ENCODE data around the gene KRTAP2-3.
"Not testable (repeated sequence)": the region's sequence is repeated elsewhere in the genome, so short reads cannot be mapped to it uniquely, and the experiment has no call there.

The KRTAP2-3 gene

DNA sequence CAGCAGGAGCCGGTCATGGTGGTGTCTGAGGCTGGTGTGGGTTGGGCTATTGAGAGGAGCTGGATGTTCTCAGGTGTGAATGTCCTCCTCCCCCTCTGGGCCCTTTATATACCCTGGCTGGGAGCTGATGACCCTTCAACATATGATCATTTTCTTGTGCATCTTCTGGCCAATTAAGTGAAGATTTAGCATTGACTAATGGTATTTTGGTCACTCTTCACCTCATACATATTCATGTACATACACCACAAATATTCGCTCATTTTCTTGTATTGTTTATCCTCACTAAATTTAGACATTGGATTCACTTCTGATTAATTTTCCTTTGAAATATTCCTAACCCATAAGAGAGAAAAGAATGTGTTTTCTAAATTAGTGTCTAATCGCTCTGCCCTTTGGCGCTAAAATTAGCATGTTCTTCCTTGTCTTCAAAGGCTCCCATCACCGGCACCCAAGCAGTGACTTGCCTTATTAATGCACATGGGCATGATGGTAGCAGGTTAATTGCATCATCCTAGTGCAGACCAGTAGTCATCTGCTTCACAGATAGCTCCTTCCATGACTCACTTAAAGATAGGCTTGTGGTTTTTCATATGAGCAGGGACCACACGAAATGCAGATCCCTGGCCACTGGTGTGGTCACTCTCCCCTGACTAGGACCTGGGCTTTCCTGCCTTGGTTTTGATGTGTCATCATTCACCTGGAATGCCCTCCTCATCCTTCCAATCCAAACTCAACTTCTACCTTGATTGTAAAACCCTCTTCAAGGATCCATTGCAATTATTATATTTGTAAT, 6.1 kb upstream of the KRTAP2-3 start, which contains the start of gene KRTAP2-4:
TSS of gene KRTAP2-4 (minus strand) at position 51 of the 796 bp plus-strand sequence. CDS start at position 17, 34 bp downstream.
- no peak for DNase-seq

DNA sequence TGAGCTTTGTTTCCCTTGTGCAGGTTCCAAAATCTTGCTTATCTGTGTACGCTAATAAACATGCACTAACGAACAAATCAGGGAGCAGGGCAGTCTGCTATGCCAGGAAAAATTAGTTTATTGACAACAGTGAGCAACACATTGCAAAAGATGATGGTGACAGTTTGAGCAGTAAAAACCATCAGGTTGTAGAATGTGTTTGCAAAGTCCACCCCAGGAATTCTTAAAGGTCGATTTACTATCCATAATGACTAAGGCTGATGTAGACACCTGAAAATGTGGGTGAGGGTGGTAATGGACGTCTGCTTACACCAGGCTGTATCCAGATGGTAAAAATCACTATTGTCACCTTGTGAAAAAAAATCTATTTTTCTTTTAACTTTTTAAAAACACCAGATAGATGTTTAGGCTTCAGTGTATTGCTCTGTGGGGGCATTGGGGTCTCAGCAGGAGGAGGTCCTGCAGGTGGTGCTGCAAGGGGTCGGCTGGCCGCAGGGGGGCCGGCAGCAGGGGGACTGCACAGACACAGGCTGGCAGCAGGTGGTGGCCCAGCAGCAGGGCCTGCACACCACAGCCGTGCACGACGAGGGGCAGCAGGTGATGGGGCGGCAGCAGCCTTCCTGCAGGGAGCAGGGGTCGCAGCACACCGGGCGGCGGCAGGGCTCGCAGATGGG, 5.2 kb upstream of the KRTAP2-3 start:
- not testable (repeated sequence) for DNase-seq

DNA sequence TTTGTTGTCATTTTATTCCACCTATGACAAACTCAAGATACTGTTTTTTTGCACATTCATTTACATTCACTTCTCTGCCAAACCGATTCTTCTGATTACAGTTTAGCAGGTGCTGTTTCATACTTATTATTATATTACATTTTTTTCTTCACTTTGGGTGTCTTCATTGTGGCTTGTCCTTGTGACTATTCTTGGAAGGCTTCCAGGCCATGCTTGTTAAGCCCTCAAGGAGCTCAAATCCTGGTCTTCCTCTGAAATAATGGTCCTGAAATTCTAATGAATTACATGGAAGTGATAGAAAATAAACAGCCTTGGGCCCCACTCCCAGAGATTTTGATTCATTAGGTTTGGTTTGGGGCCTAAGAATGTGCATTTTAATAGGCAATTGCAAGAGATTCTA, 4.4 kb upstream of the KRTAP2-3 start:
- DNase-seq: no peak

DNA sequence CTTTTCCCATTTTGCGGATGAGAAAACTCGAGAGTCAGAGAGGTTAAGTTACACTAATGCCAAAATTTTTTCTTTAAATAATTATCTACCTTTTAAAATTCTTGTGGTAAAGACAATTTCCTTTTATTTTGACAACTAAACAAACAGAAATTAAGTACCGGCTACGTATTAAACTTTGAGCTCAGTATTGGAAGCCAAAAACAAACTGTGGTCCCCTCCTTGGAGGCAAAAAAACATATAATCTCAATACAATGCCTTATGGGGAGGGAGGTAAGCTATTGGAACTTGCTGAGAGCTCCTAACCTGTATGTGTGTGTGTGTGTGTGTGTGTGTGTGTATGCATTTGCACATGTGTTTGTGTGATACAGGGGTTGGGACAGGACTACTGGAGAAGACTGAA, 3.5 kb upstream of the KRTAP2-3 start:
- DNase-seq: no peak

DNA sequence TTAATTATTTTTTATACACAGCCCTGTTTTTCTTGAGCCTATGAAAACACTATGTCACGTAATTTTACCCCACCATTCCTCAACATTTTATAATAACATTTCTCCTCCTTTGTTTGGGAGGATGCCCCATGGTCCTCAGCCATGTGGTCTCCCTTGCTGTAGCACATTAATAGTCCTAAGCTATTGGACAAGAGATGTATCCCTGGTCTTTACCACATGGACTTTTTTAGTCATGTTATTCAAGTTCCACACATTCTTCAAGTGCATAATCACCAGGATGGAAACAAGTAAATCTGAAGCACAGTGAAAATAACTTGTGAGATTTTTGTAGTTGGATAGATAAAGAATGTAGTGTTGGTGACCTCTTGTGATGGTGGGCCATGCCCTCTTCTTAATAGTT, 2.0 kb upstream of the KRTAP2-3 start:
- DNase-seq: no peak

DNA sequence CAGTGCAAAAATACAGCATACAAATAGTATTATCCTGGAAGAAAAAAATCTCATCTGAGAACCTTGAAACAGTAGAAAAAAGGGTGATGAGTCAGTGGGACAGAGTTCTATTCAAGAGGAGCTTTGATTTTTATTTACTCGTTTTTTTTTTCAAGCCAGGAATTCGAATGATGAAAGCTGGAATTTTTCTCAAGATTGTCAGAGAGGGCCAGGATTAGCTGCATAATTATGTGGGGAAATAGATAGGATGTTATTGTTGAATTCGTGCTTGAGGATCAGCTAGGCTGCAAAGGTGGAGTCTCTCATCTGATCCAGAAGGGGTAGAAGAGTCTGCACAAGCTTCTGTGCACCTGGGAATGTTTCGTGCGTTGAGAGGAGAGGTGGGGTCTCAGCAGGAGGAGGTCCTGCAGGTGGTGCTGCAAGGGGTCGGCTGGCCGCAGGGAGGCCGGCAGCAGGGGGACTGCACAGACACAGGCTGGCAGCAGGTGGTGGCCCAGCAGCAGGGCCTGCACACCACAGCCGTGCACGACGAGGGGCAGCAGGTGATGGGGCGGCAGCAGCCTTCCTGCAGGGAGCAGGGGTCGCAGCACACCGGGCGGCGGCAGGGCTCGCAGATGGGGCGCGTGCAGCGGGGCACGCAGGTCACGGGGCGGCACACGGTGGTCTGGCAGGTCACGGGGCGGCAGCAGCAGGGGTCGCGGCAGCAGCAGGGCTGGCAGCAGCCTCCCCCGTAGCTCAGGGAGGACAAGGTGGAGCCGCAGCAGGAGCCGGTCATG, 450 bp downstream of the KRTAP2-3 start:
- DNase-seq: not testable (repeated sequence)

DNA sequence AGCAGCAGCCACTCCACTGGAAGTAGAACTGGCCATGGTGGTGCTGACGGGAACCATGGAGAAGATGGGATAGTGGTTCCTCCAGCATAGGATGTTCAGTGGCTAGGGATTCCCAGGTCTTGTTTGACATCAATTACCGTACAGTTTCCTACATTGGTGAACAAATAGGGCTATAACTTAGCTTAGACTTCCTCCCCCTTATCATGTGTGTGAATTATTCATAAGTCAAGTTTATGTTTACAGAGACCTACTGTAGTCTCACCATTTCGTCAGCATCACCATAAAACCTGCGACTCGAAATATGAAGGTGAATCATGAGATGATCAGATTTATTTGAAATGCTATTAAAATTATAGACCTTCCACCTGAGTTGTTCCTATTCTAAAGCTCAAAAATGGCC, 1.2 kb downstream of the KRTAP2-3 start:
- DNase-seq: no peak

DNA sequence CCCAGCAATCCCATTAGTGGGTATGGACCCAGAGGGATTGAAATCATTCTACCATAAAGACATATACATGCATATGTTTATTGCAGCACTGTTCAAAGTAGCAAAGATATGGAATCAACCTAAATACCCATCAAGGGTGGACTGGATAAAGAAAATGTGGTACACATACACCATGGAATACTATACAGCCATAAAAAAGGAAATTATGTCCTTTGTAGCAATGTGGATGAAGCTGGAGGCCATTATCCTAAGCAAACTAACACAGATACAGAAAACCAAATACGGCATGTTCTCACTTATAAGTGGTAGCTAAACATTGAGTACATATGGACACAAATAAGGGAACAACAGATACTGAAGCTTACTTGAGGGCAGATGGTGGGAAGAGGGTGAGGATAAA, 2.4 kb downstream of the KRTAP2-3 start:
- DNase-seq: no peak

DNA sequence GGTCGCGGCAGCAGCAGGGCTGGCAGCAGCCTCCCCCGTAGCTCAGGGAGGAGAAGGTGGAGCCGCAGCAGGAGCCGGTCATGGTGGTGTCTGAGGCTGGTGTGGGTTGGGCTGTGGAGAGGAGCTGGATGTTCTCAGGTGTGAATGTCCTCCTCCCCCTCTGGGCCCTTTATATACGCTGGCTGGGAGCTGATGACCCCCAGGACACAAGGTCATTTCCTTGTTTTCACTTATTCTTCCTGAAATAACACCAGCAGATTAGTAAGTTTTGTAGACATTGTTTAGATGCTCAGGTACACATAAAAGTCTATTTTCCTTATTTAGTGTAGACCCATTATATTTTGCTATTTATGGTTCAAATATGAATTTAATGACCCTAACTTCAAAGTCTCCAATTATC, 4.8 kb downstream of the KRTAP2-3 start, which contains the start of gene KRTAP2-2:
TSS of gene KRTAP2-2 (minus strand) at position 101 of the 400 bp plus-strand sequence. CDS start at position 82, 19 bp downstream.
- DNase-seq: not testable (repeated sequence)

DNA sequence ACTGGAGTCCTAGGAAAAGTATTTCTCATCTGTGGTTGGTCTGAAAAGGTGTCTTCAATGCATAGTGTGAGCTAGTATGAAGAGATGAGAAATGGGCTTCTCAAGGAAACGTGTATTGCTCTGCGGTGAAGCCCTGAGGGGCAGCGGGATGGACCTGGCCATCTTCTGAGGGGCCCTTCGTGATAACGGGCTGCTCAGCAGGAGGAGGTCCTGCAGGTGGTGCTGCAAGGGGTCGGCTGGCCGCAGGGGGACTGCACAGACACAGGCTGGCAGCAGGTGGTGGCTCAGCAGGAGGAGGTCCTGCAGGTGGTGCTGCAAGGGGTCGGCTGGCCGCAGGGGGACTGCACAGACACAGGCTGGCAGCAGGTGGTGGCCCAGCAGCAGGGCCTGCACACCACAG, 5.4 kb downstream of the KRTAP2-3 start:
- not testable (repeated sequence) for DNase-seq

DNA sequence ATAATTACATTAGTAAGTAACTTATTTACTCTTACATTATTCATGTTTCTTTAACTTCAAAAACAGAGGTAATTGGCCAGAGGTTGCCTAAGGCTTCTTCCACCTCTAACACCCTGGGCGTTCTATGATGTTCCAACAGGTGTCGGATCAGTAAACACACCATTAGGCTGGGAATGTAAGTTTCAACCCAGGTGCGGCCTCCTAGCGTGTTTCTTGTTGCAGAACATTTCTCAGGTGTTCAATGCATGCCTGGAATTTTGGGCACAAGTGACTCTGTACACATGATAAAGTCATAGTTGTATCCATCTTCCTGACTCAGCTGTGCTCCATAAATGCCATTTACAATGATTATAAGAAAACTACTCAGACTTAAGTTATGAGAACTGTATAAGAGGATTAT, 5.9 kb downstream of the KRTAP2-3 start:
- no peak for DNase-seq

DNA sequence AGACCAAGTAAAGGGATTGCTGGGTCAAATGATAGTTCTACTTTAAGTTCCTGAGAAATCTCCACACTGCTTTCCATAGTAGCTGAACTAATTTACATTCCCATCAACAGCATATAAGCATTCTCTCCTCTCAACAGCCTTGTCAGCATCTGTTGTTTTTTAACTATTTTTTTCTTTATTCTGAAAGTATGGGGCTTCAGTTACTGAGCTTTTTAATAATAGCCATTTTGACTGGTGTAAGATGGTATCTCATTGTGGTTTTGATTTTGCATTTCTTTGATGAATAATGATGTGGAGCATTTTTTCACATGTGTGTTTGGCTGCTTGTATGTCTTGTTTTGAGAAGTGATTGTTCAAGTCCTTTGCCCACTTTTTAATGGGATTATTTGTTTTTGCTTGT, 7.3 kb downstream of the KRTAP2-3 start:
- no peak for DNase-seq

DNA sequence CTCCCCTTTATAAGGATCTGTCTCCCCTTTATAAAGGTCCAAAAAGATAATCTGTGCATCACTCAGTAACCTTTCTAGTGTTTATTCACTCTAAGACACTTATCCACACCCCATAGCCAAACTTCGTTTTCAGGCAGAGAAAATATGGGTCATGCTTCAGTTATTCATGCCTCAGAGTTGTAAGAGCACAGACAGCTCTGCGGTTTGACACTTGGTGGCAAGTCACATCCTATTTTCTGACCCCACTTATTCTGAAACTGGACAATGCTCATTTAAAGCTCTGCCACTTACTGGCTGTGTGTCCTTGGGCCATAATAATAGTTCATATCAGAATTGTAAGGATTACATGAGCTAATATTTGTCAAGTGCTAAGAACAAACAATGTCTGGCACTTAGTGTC, 10.8 kb downstream of the KRTAP2-3 start:
- DNase-seq: no peak

DNA sequence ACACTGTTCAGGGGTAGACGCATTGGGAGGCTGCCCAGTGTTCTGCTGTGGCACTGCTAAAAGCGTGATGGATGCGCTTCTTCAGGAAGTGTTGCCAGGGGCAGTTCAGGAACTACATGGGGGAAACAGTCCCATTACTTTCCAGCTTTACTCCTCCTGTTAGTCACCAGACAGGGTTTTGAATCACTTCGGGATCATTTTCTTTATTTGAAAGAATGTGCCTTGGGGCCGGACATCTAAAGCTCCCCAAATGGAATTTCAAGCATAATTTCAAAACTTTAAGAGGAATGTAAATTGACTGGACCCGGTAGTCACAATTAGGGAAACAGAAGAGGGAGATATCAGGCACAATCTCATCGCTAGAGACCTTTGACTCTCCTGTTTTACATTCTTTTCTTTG, 11.5 kb downstream of the KRTAP2-3 start:
- DNase-seq: no peak

DNA sequence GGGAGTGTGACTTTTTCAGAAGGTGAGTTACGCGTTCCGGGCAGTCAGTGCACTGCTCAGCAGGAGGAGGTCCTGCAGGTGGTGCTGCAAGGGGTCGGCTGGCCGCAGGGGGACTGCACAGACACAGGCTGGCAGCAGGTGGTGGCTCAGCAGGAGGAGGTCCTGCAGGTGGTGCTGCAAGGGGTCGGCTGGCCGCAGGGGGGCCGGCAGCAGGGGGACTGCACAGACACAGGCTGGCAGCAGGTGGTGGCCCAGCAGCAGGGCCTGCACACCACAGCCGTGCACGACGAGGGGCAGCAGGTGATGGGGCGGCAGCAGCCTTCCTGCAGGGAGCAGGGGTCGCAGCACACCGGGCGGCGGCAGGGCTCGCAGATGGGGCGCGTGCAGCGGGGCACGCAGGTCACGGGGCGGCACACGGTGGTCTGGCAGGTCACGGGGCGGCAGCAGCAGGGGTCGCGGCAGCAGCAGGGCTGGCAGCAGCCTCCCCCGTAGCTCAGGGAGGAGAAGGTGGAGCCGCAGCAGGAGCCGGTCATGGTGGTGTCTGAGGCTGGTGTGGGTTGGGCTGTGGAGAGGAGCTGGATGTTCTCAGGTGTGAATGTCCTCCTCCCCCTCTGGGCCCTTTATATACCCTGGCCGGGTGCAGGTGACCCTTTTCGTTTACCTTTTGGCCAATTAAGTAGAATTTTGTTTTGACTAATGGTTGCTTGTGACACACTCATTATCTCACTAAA, 13.0 kb downstream of the KRTAP2-3 start, which contains the start of gene KRTAP2-1:
TSS of gene KRTAP2-1 (minus strand) at position 582 of the 731 bp plus-strand sequence. CDS start at position 533, 49 bp downstream.
- DNase-seq: not testable (repeated sequence)

DNA sequence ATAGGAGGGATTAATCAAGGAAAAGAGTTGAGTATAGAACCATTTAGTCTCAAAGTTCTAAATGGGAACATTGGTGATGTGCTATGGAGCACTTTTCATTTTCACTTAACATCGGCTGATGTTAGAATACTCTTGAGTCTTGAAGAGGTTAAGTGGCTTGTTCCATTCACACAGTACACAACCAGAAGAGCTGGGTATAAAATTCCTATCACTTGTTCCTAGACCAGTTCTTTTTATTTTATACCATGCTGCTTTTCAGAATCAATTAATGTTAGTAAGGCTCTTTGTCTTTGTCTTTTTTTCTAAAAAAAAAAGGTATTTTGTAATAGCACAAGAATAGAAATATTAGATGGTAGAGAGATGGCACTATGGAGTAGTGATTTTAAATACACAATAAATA, 17.0 kb downstream of the KRTAP2-3 start:
- no peak for DNase-seq

DNA sequence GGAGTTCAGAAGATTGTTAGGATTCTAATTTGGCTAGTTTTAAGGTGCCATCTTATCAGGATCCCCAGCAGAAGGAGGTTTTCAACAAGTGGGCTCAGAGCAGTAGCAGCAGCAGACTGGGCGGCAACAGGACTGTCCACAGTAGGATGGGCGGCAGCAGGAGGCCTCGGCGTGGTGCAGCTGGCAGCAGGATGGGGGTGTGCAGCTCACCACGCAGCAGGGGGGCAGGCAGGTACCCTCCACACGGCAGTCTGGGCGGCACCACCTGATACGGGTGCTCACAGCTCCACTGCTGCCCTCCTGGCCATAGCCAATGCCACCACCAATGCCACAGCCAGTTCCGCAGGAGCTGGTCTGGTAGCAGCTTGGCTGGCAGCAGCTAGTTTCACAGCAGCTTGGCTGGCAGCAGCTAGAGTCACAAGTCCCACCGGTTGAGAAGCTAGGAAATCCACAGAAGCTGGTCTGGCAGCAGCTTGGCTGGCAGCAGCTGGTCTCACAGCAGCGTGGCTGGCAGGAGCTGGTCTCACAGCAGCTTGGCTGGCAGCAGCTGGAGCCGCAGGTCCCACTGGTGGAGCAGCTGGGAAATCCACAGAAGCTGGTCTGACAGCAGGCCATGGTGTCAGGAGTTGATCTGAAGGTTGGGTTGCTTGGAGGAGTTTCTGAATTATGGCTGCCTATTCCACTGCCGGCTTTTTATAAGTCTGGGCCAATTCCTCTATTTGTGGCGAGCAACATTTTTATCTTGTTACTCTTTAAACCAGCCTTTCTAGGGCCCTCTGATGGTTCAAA, 18.9 kb downstream of the KRTAP2-3 start, which contains the start of gene KRTAP1-1:
TSS of gene KRTAP1-1 (minus strand) at position 668 of the 789 bp plus-strand sequence. CDS start at position 615, 53 bp downstream.
- DNase-seq: peak in 1 of 2 experiments; percentile 2

DNA sequence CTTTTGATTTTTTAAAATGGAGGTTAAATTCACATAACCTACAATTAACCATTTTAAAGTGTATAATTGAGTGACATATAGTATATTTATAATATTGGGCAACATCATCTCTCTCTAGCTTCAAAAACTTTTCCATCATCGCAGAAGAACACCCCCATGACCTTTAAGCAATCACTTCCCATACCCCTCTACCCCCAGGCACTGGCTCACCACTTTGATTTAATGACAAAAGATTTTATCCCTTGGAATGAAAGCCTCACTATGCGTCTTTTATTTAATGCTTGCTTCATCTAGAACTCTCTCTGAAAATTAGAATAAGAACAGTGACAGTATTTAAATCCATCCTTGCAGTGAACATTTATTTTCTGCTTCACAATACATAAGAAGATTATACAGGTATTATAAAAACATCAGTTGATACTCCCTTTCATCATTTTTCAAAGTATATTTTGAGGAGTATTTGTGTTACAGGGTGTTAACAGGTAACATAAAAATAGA, 22.0 kb downstream of the KRTAP2-3 start:
- DNase-seq: no peak

DNA sequence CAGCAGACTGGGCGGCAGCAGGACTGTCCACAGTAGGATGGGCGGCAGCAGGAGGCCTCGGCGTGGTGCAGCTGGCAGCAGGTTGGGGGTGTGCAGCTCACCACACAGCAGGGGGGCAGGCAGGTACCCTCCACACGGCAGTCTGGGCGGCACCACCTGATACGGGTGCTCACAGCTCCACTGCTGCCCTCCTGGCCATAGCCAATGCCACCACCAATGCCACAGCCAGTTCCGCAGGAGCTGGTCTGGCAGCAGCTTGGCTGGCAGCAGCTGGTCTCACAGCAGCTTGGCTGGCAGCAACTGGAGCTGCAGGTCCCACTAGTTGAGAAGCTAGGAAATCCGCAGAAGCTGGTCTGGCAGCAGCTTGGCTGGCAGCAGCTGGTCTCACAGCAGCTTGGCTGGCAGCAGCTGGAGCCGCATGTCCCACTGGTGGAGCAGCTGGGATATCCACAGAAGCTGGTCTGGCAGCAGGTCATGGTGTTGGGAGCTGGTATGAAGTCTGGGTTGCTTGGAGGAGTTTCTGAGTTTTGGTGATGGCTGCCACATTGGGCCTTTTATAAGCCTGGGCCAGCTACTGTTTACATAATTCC, 25.5 kb downstream of the KRTAP2-3 start, which contains the start of gene KRTAP1-3:
TSS of gene KRTAP1-3 (minus strand) at position 529 of the 590 bp plus-strand sequence. CDS start at position 476, 53 bp downstream.
- DNase-seq: not testable (repeated sequence)

DNA sequence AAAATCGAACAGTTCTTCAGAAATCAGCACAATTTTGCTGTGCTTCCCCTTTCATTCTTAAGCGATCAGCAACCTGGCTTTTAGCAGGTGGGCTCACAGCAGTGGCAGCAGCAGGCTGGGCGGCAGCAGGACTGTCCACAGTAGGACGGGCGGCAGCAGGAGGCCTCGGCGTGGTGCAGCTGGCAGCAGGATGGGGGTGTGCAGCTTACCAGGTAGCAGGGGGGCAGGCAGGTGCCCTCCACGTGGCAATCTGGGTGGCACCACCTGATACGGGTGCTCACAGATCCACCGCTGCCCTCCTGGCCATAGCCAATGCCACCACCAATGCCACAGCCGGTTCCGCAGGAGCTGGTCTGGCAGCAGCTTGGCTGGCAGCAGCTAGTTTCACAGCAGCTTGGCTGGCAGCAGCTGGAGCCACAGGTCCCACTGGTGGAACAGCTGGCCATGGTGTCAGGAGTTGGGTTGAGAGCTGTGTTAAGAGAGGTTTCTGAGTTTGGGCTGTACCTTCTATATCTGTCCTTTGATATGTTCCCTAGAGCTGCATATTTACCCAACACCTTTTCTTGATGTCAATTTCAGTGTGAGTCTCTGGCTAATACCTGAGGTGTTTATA, 30.2 kb downstream of the KRTAP2-3 start, which contains the start of gene KRTAP1-4:
TSS of gene KRTAP1-4 (minus strand) at position 563 of the 613 bp plus-strand sequence. CDS start at position 446, 117 bp downstream.
- no peak for DNase-seq
